H9 (cell line): ENCODE results near the gene CYSTM1. TPM values are rescaled to one million over a fixed set of nuclear protein-coding genes. Genes with fewer than 3 reads are reported as not detected.

Experiments used
- DNase-seq: peaks from one replicate; pipeline ENCODE4 v3.0.0-alpha.2; 2017
- H2AFZ ChIP-seq: one replicate; pipeline ENCODE4 v1.6.1; 2013; ENCODE audit warnings: mild to moderate bottlenecking, low read length, control low read depth, moderate library complexity
- H2AK5ac ChIP-seq: 2 replicates; pipeline ENCODE4 v1.6.1; 2013; ENCODE audit warnings: low read length, control low read depth, mixed read lengths; ENCODE audit not compliant: insufficient read length
- H2BK120ac ChIP-seq: one replicate; pipeline ENCODE4 v1.6.1; 2013; ENCODE audit warnings: low read depth, mild to moderate bottlenecking, low read length, control low read depth, inconsistent platforms; ENCODE audit not compliant: poor library complexity, severe bottlenecking
- H2BK12ac ChIP-seq: 2 replicates; pipeline ENCODE4 v1.6.1; 2013; ENCODE audit warnings: low read length, control low read depth, mixed read lengths, low read depth; ENCODE audit not compliant: insufficient read length
- H2BK15ac ChIP-seq: 2 replicates; pipeline ENCODE4 v1.6.1; 2013; ENCODE audit warnings: low read depth, low read length, control low read depth
- H2BK20ac ChIP-seq: one replicate; pipeline ENCODE4 v1.6.1; 2013; ENCODE audit warnings: low read depth, mild to moderate bottlenecking, low read length, control low read depth, inconsistent platforms; ENCODE audit not compliant: poor library complexity, severe bottlenecking
- H2BK5ac ChIP-seq: 2 replicates; pipeline ENCODE4 v1.6.1; 2013; ENCODE audit warnings: low read length, control low read depth, mixed read lengths; ENCODE audit not compliant: insufficient read length
- H3K14ac ChIP-seq: 2 replicates; pipeline ENCODE4 v1.6.1; 2013; ENCODE audit warnings: low read length, control low read depth; ENCODE audit not compliant: insufficient read depth
- H3K18ac ChIP-seq: 2 replicates; pipeline ENCODE4 v1.6.1; 2013; ENCODE audit warnings: low read depth, mild to moderate bottlenecking, mixed read lengths, low read length, control low read depth; ENCODE audit not compliant: insufficient read length
- H3K23ac ChIP-seq: 2 replicates; pipeline ENCODE4 v1.6.1; 2013; ENCODE audit warnings: low read length, control low read depth, mixed read lengths, low read depth; ENCODE audit not compliant: insufficient read length
- H3K23me2 ChIP-seq: 2 replicates; pipeline ENCODE4 v1.6.1; 2013; ENCODE audit warnings: low read depth, mild to moderate bottlenecking, mixed read lengths, low read length, control low read depth; ENCODE audit not compliant: insufficient read length, poor library complexity, severe bottlenecking
- H3K27ac ChIP-seq: 2 replicates; pipeline ENCODE4 v1.5.1; 2013; ENCODE audit warnings: low read length, control low read depth, mixed read lengths, low read depth; ENCODE audit not compliant: insufficient read length
- H3K27me3 ChIP-seq: 2 replicates; pipeline ENCODE4 v1.6.1; 2013; ENCODE audit warnings: low read length, control low read depth, inconsistent platforms; ENCODE audit not compliant: insufficient read depth
- H3K4ac ChIP-seq: 2 replicates; pipeline ENCODE4 v1.6.1; 2013; ENCODE audit warnings: low read depth, mild to moderate bottlenecking, control low read depth, inconsistent platforms, low read length, moderate library complexity
- H3K4me1 ChIP-seq: 2 replicates; pipeline ENCODE4 v1.6.1; 2013; ENCODE audit warnings: low read length, control low read depth, inconsistent platforms; ENCODE audit not compliant: insufficient read depth
- H3K4me2 ChIP-seq: 2 replicates; pipeline ENCODE4 v1.6.1; 2013; ENCODE audit warnings: low read length, control low read depth, mixed read lengths; ENCODE audit not compliant: insufficient read length, insufficient read depth
- H3K56ac ChIP-seq: 2 replicates; pipeline ENCODE4 v1.6.1; 2013; ENCODE audit warnings: low read depth, mild to moderate bottlenecking, mixed read lengths, low read length, control low read depth; ENCODE audit not compliant: insufficient read length
- H3K79me1 ChIP-seq: 2 replicates; pipeline ENCODE4 v1.6.1; 2013; ENCODE audit warnings: low read depth, mild to moderate bottlenecking, moderate library complexity, low read length, control low read depth, inconsistent platforms; ENCODE audit not compliant: insufficient read depth, poor library complexity, severe bottlenecking
- H3K79me2 ChIP-seq: 2 replicates; pipeline ENCODE4 v1.6.1; 2013; ENCODE audit warnings: low read length, control low read depth, inconsistent platforms; ENCODE audit not compliant: insufficient read depth
- H3K9ac ChIP-seq: 2 replicates; pipeline ENCODE4 v1.6.1; 2013; ENCODE audit warnings: low read length, control low read depth, mixed read lengths; ENCODE audit not compliant: insufficient read length; ENCODE audit errors: extremely low read depth
- H3K9me3 ChIP-seq: one replicate; pipeline ENCODE4 v1.6.1; 2013; ENCODE audit warnings: low read depth, low read length, inconsistent platforms; ENCODE audit not compliant: control insufficient read depth
- H3T11ph ChIP-seq: one replicate; pipeline ENCODE4 v1.6.1; 2013; ENCODE audit warnings: mild to moderate bottlenecking, low read length, control low read depth, inconsistent platforms
- H4K20me1 ChIP-seq: one replicate; pipeline ENCODE4 v1.6.1; 2013; ENCODE audit not compliant: control insufficient read depth, insufficient read length, insufficient read depth
- H4K5ac ChIP-seq: 2 replicates; pipeline ENCODE4 v1.6.1; 2013; ENCODE audit warnings: low read depth, mild to moderate bottlenecking, mixed read lengths, low read length, control low read depth; ENCODE audit not compliant: insufficient read length
- H4K8ac ChIP-seq: replicated peaks from 2 replicates; pipeline ENCODE4 v1.6.1; 2013; ENCODE audit warnings: low read length, control low read depth, mixed read lengths, low read depth; ENCODE audit not compliant: insufficient read length
- H4K91ac ChIP-seq: 2 replicates; pipeline ENCODE4 v1.6.1; 2013; ENCODE audit warnings: low read depth, mild to moderate bottlenecking, moderate library complexity, mixed read lengths, low read length, control low read depth; ENCODE audit not compliant: insufficient read length
- H3K27ac Mint-ChIP-seq, 3 experiments: 2 replicates in 2 of 3; 3 replicates in 1 of 3; pipeline ENCODE4 v1.8.0; 2020 to 2021; ENCODE audit warnings: mixed read lengths in 3 of 3, mild to moderate bottlenecking in 1 of 3, moderate library complexity in 1 of 3
- H3K27me3 Mint-ChIP-seq: 2 replicates; pipeline ENCODE4 v1.8.0; 2021; ENCODE audit warnings: low read depth, mild to moderate bottlenecking, moderate library complexity, mixed read lengths
- H3K36me3 Mint-ChIP-seq, 3 experiments: 2 replicates in 2 of 3; 3 replicates in 1 of 3; pipeline ENCODE4 v1.8.0; 2020 to 2021; ENCODE audit warnings: low read depth in 3 of 3, mixed read lengths in 3 of 3; ENCODE audit not compliant: insufficient read depth in 1 of 3
- H3K4me1 Mint-ChIP-seq, 2 experiments: 2 replicates each; pipeline ENCODE4 v1.8.0; 2020; ENCODE audit warnings: mixed read lengths in 2 of 2
- H3K4me3 Mint-ChIP-seq, 2 experiments: 2 replicates in 1 of 2; 3 replicates in 1 of 2; pipeline ENCODE4 v1.8.0; 2020 to 2021; ENCODE audit warnings: mild to moderate bottlenecking in 2 of 2, mixed read lengths in 2 of 2, moderate library complexity in 1 of 2
- H3K9me3 Mint-ChIP-seq, 2 experiments: 2 replicates in 1 of 2; 3 replicates in 1 of 2; pipeline ENCODE4 v1.8.0; 2020; ENCODE audit warnings: mild to moderate bottlenecking in 2 of 2, mixed read lengths in 2 of 2, moderate library complexity in 1 of 2
- WGBS: extraction: QIAGEN DNeasy Blood & Tissue Kit; methylation state at CpG from one replicate; pipeline ENCODE4 v1.1.7; 2013; ENCODE audit warnings: missing lambda C conversion rate, low lambda C conversion rate, mixed read lengths; ENCODE audit not compliant: insufficient read length; ENCODE audit errors: extremely low coverage; 5-methylcytosine and 5-hydroxymethylcytosine counted together
- total RNA-seq: library from RNA; stranded (reverse); gene quantifications from 2 replicates; pipeline ENCODE4 v1.2.1, GENCODE V29; 2021
- TF ChIP-seq, protein P1 (sequence below): fragments of 200-600 bp; sonication (generic); conservative IDR thresholded peaks from 3 replicates; pipeline ENCODE4 v1.8.0; 2021; ENCODE audit warnings: antibody characterized with exemption, mild to moderate bottlenecking

CYSTM1 gene
- total RNA-seq, 1 experiment from 2014 or later, result 20.6 TPM

GRCh38 chr5:140178086-140178410, 3.1 kb downstream of the CYSTM1 start:
- H4K20me1 ChIP-seq, result peaks cover 3% of the 10 kb centered on the region

More at GRCh38 chr5:140178086-140178410, 3.1 kb downstream of the CYSTM1 start:
- H2BK5ac ChIP-seq, result no peak overlapping the region
- H2BK20ac ChIP-seq, result no peak overlapping the region
- TF ChIP-seq, protein P1, sequence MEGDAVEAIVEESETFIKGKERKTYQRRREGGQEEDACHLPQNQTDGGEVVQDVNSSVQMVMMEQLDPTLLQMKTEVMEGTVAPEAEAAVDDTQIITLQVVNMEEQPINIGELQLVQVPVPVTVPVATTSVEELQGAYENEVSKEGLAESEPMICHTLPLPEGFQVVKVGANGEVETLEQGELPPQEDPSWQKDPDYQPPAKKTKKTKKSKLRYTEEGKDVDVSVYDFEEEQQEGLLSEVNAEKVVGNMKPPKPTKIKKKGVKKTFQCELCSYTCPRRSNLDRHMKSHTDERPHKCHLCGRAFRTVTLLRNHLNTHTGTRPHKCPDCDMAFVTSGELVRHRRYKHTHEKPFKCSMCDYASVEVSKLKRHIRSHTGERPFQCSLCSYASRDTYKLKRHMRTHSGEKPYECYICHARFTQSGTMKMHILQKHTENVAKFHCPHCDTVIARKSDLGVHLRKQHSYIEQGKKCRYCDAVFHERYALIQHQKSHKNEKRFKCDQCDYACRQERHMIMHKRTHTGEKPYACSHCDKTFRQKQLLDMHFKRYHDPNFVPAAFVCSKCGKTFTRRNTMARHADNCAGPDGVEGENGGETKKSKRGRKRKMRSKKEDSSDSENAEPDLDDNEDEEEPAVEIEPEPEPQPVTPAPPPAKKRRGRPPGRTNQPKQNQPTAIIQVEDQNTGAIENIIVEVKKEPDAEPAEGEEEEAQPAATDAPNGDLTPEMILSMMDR, result no peak
- no peaks in the 10 kb centered on the region for H3K79me1 ChIP-seq
- no peaks in the 10 kb centered on the region for H3K27me3 ChIP-seq
- no peak overlapping the region for H3K4ac ChIP-seq
- peaks cover 9% of the 10 kb centered on the region for H3K23me2 ChIP-seq
- no peak overlapping the region for H2BK15ac ChIP-seq
- H3K27ac ChIP-seq, result no peak overlapping the region
- no peaks in the 10 kb centered on the region; the same call in 1 of the 2 replicates for H3K4me1 ChIP-seq
- H3K9ac ChIP-seq, result no peak overlapping the region
- no peak overlapping the region for H3T11ph ChIP-seq
- no peak overlapping the region for H4K91ac ChIP-seq
- no peak overlapping the region for H4K8ac ChIP-seq
- Mint-ChIP-seq H3K4me3 (no peak overlapping the region), H3K4me1 (peaks cover 21 to 24% of the 10 kb centered on the region in 2 experiments), H3K27me3 (peaks cover 6% of the 10 kb centered on the region), H3K36me3 (no peaks in the 10 kb centered on the region; a peak in 1 of 7 replicates), H3K9me3 (no peaks in the 10 kb centered on the region), H3K27ac (no peak overlapping the region)
- no peak overlapping the region for H3K18ac ChIP-seq
- H3K4me2 ChIP-seq, result no peak overlapping the region
- H3K14ac ChIP-seq, result no peak overlapping the region
- no peak for DNase-seq
- H2AFZ ChIP-seq, result no peak overlapping the region
- no peak overlapping the region for H2BK12ac ChIP-seq
- H3K79me2 ChIP-seq, result no peaks in the 10 kb centered on the region
- no peak overlapping the region for H4K5ac ChIP-seq
- no peaks in the 10 kb centered on the region for H3K9me3 ChIP-seq
- H3K23ac ChIP-seq, result no peak overlapping the region
- H3K56ac ChIP-seq, result no peak overlapping the region
- no CpG with 5 or more reads among the region's 1 CpG for WGBS
- no peak overlapping the region for H2BK120ac ChIP-seq
- no peak overlapping the region for H2AK5ac ChIP-seq
